H9 (cell line): Measurements from ENCODE around the gene ASCL1. TPM values are rescaled to one million over a fixed set of nuclear protein-coding genes. Genes with fewer than 3 reads are reported as not detected.

Experiments used
- DNase-seq: peaks from one replicate; pipeline ENCODE4 v3.0.0-alpha.2; 2017
- H2AFZ ChIP-seq: one replicate; pipeline ENCODE4 v1.6.1; 2013; ENCODE audit warnings: mild to moderate bottlenecking, low read length, control low read depth, moderate library complexity
- H2AK5ac ChIP-seq: 2 replicates; pipeline ENCODE4 v1.6.1; 2013; ENCODE audit warnings: low read length, control low read depth, mixed read lengths; ENCODE audit not compliant: insufficient read length
- H2BK120ac ChIP-seq: one replicate; pipeline ENCODE4 v1.6.1; 2013; ENCODE audit warnings: low read depth, mild to moderate bottlenecking, low read length, control low read depth, inconsistent platforms; ENCODE audit not compliant: poor library complexity, severe bottlenecking
- H2BK12ac ChIP-seq: 2 replicates; pipeline ENCODE4 v1.6.1; 2013; ENCODE audit warnings: low read length, control low read depth, mixed read lengths, low read depth; ENCODE audit not compliant: insufficient read length
- H2BK15ac ChIP-seq: 2 replicates; pipeline ENCODE4 v1.6.1; 2013; ENCODE audit warnings: low read depth, low read length, control low read depth
- H2BK20ac ChIP-seq: one replicate; pipeline ENCODE4 v1.6.1; 2013; ENCODE audit warnings: low read depth, mild to moderate bottlenecking, low read length, control low read depth, inconsistent platforms; ENCODE audit not compliant: poor library complexity, severe bottlenecking
- H2BK5ac ChIP-seq: 2 replicates; pipeline ENCODE4 v1.6.1; 2013; ENCODE audit warnings: low read length, control low read depth, mixed read lengths; ENCODE audit not compliant: insufficient read length
- H3K14ac ChIP-seq: 2 replicates; pipeline ENCODE4 v1.6.1; 2013; ENCODE audit warnings: low read length, control low read depth; ENCODE audit not compliant: insufficient read depth
- H3K18ac ChIP-seq: 2 replicates; pipeline ENCODE4 v1.6.1; 2013; ENCODE audit warnings: low read depth, mild to moderate bottlenecking, mixed read lengths, low read length, control low read depth; ENCODE audit not compliant: insufficient read length
- H3K23ac ChIP-seq: 2 replicates; pipeline ENCODE4 v1.6.1; 2013; ENCODE audit warnings: low read length, control low read depth, mixed read lengths, low read depth; ENCODE audit not compliant: insufficient read length
- H3K23me2 ChIP-seq: 2 replicates; pipeline ENCODE4 v1.6.1; 2013; ENCODE audit warnings: low read depth, mild to moderate bottlenecking, mixed read lengths, low read length, control low read depth; ENCODE audit not compliant: insufficient read length, poor library complexity, severe bottlenecking
- H3K27ac ChIP-seq: 2 replicates; pipeline ENCODE4 v1.5.1; 2013; ENCODE audit warnings: low read length, control low read depth, mixed read lengths, low read depth; ENCODE audit not compliant: insufficient read length
- H3K27me3 ChIP-seq: 2 replicates; pipeline ENCODE4 v1.6.1; 2013; ENCODE audit warnings: low read length, control low read depth, inconsistent platforms; ENCODE audit not compliant: insufficient read depth
- H3K4ac ChIP-seq: 2 replicates; pipeline ENCODE4 v1.6.1; 2013; ENCODE audit warnings: low read depth, mild to moderate bottlenecking, control low read depth, inconsistent platforms, low read length, moderate library complexity
- H3K4me1 ChIP-seq: 2 replicates; pipeline ENCODE4 v1.6.1; 2013; ENCODE audit warnings: low read length, control low read depth, inconsistent platforms; ENCODE audit not compliant: insufficient read depth
- H3K4me2 ChIP-seq: 2 replicates; pipeline ENCODE4 v1.6.1; 2013; ENCODE audit warnings: low read length, control low read depth, mixed read lengths; ENCODE audit not compliant: insufficient read length, insufficient read depth
- H3K56ac ChIP-seq: 2 replicates; pipeline ENCODE4 v1.6.1; 2013; ENCODE audit warnings: low read depth, mild to moderate bottlenecking, mixed read lengths, low read length, control low read depth; ENCODE audit not compliant: insufficient read length
- H3K79me1 ChIP-seq: 2 replicates; pipeline ENCODE4 v1.6.1; 2013; ENCODE audit warnings: low read depth, mild to moderate bottlenecking, moderate library complexity, low read length, control low read depth, inconsistent platforms; ENCODE audit not compliant: insufficient read depth, poor library complexity, severe bottlenecking
- H3K79me2 ChIP-seq: 2 replicates; pipeline ENCODE4 v1.6.1; 2013; ENCODE audit warnings: low read length, control low read depth, inconsistent platforms; ENCODE audit not compliant: insufficient read depth
- H3K9ac ChIP-seq: 2 replicates; pipeline ENCODE4 v1.6.1; 2013; ENCODE audit warnings: low read length, control low read depth, mixed read lengths; ENCODE audit not compliant: insufficient read length; ENCODE audit errors: extremely low read depth
- H3K9me3 ChIP-seq: one replicate; pipeline ENCODE4 v1.6.1; 2013; ENCODE audit warnings: low read depth, low read length, inconsistent platforms; ENCODE audit not compliant: control insufficient read depth
- H3T11ph ChIP-seq: one replicate; pipeline ENCODE4 v1.6.1; 2013; ENCODE audit warnings: mild to moderate bottlenecking, low read length, control low read depth, inconsistent platforms
- H4K20me1 ChIP-seq: one replicate; pipeline ENCODE4 v1.6.1; 2013; ENCODE audit not compliant: control insufficient read depth, insufficient read length, insufficient read depth
- H4K5ac ChIP-seq: 2 replicates; pipeline ENCODE4 v1.6.1; 2013; ENCODE audit warnings: low read depth, mild to moderate bottlenecking, mixed read lengths, low read length, control low read depth; ENCODE audit not compliant: insufficient read length
- H4K8ac ChIP-seq: replicated peaks from 2 replicates; pipeline ENCODE4 v1.6.1; 2013; ENCODE audit warnings: low read length, control low read depth, mixed read lengths, low read depth; ENCODE audit not compliant: insufficient read length
- H4K91ac ChIP-seq: 2 replicates; pipeline ENCODE4 v1.6.1; 2013; ENCODE audit warnings: low read depth, mild to moderate bottlenecking, moderate library complexity, mixed read lengths, low read length, control low read depth; ENCODE audit not compliant: insufficient read length
- H3K27ac Mint-ChIP-seq, 3 experiments: 2 replicates in 2 of 3; 3 replicates in 1 of 3; pipeline ENCODE4 v1.8.0; 2020 to 2021; ENCODE audit warnings: mixed read lengths in 3 of 3, mild to moderate bottlenecking in 1 of 3, moderate library complexity in 1 of 3
- H3K27me3 Mint-ChIP-seq: 2 replicates; pipeline ENCODE4 v1.8.0; 2021; ENCODE audit warnings: low read depth, mild to moderate bottlenecking, moderate library complexity, mixed read lengths
- H3K36me3 Mint-ChIP-seq, 3 experiments: 2 replicates in 2 of 3; 3 replicates in 1 of 3; pipeline ENCODE4 v1.8.0; 2020 to 2021; ENCODE audit warnings: low read depth in 3 of 3, mixed read lengths in 3 of 3; ENCODE audit not compliant: insufficient read depth in 1 of 3
- H3K4me1 Mint-ChIP-seq, 2 experiments: 2 replicates each; pipeline ENCODE4 v1.8.0; 2020; ENCODE audit warnings: mixed read lengths in 2 of 2
- H3K4me3 Mint-ChIP-seq, 2 experiments: 2 replicates in 1 of 2; 3 replicates in 1 of 2; pipeline ENCODE4 v1.8.0; 2020 to 2021; ENCODE audit warnings: mild to moderate bottlenecking in 2 of 2, mixed read lengths in 2 of 2, moderate library complexity in 1 of 2
- H3K9me3 Mint-ChIP-seq, 2 experiments: 2 replicates in 1 of 2; 3 replicates in 1 of 2; pipeline ENCODE4 v1.8.0; 2020; ENCODE audit warnings: mild to moderate bottlenecking in 2 of 2, mixed read lengths in 2 of 2, moderate library complexity in 1 of 2
- WGBS: extraction: QIAGEN DNeasy Blood & Tissue Kit; methylation state at CpG from one replicate; pipeline ENCODE4 v1.1.7; 2013; ENCODE audit warnings: missing lambda C conversion rate, low lambda C conversion rate, mixed read lengths; ENCODE audit not compliant: insufficient read length; ENCODE audit errors: extremely low coverage; 5-methylcytosine and 5-hydroxymethylcytosine counted together
- total RNA-seq: library from RNA; stranded (reverse); gene quantifications from 2 replicates; pipeline ENCODE4 v1.2.1, GENCODE V29; 2021
- TF ChIP-seq, protein P1 (sequence below): fragments of 200-600 bp; sonication (generic); conservative IDR thresholded peaks from 3 replicates; pipeline ENCODE4 v1.8.0; 2021; ENCODE audit warnings: antibody characterized with exemption, mild to moderate bottlenecking

ASCL1 gene
- total RNA-seq, 1 experiment from 2014 or later, result not detected

DNA sequence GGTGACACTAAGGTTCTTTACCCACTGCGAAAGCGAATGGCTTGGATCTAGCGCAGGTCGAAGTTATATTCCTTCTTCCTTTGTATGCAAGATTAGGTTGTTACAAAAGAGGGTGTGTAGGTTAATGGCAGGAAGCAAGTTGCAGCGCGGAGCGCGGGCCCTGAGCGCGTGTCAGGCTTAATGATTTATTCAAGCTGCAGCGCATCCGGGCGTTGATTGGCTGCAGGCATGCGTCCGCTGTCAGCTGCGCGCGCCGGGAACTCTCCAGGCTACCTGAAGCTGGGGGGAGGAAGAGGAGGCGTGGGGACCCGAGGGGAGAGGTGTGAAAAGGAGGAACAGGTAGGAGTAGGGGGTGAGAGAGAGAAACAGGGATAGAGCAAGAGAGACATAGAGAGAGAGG lies 7.4 kb downstream of the ASCL1 start:
- Histone ChIP-seq H3K27ac (no peak overlapping the region), H3K4ac (no peak overlapping the region), H2AFZ (no peak overlapping the region), H2BK12ac (no peak overlapping the region), H4K91ac (no peak overlapping the region), H2BK20ac (no peak overlapping the region), H4K5ac (no peak overlapping the region), H3K18ac (no peak overlapping the region), H3K4me2 (peak overlapping the region; percentile 82), H3K23me2 (peaks cover 10% of the 10 kb centered on the region), H3K9ac (no peak overlapping the region), H4K8ac (no peak overlapping the region), H3K56ac (no peak overlapping the region), H4K20me1 (no peaks in the 10 kb centered on the region), H2BK15ac (no peak overlapping the region), H3K79me2 (no peaks in the 10 kb centered on the region), H3K79me1 (no peaks in the 10 kb centered on the region), H3T11ph (no peak overlapping the region), H2BK5ac (no peak overlapping the region), H3K27me3 (peaks cover 72% of the 10 kb centered on the region), H3K9me3 (peaks cover 10% of the 10 kb centered on the region), H2BK120ac (no peak overlapping the region), H3K4me1 (peaks cover 5% of the 10 kb centered on the region; the same call in 1 of the 2 replicates), H3K23ac (no peak overlapping the region), H2AK5ac (no peak overlapping the region), H3K14ac (no peak overlapping the region; the same call in 1 of the 2 replicates)
- Mint-ChIP-seq H3K9me3 (peaks cover 15 to 18% of the 10 kb centered on the region in 2 experiments), H3K27me3 (peaks cover 97% of the 10 kb centered on the region), H3K36me3 (peaks cover 9 to 11% (median 11%) of the 10 kb centered on the region in 3 experiments; a peak in 6 of 7 replicates), H3K4me1 (peaks cover 42 to 57% of the 10 kb centered on the region in 2 experiments), H3K27ac (no peak overlapping the region), H3K4me3 (peak overlapping the region; percentile 37 to 84)
- TF ChIP-seq, protein P1, sequence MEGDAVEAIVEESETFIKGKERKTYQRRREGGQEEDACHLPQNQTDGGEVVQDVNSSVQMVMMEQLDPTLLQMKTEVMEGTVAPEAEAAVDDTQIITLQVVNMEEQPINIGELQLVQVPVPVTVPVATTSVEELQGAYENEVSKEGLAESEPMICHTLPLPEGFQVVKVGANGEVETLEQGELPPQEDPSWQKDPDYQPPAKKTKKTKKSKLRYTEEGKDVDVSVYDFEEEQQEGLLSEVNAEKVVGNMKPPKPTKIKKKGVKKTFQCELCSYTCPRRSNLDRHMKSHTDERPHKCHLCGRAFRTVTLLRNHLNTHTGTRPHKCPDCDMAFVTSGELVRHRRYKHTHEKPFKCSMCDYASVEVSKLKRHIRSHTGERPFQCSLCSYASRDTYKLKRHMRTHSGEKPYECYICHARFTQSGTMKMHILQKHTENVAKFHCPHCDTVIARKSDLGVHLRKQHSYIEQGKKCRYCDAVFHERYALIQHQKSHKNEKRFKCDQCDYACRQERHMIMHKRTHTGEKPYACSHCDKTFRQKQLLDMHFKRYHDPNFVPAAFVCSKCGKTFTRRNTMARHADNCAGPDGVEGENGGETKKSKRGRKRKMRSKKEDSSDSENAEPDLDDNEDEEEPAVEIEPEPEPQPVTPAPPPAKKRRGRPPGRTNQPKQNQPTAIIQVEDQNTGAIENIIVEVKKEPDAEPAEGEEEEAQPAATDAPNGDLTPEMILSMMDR, result no peak
- no CpG with 5 or more reads among the region's 21 CpGs for WGBS
- peak; percentile 79 for DNase-seq
